ENCODE results near the gene RASGRF1.
A peak's percentile ranks its signal among the peaks of the same experiment; 100 is the strongest.

The RASGRF1 gene

GRCh38 chr15:78983146-78983918 lies 107.2 kb downstream of the RASGRF1 start:
- DNase-seq, result no peak

- no peak for DNase-seq
These were observed 107.8 kb downstream of the RASGRF1 start for GRCh38 chr15:78982736-78983135.

- no peak for DNase-seq
These were observed 108.9 kb downstream of the RASGRF1 start for GRCh38 chr15:78981532-78982313.

- peak; percentile 78 for DNase-seq
These were observed 110.9 kb downstream of the RASGRF1 start for GRCh38 chr15:78979456-78980320.

- DNase-seq, result no peak
These were observed 111.9 kb downstream of the RASGRF1 start for GRCh38 chr15:78978601-78979179.

- DNase-seq, result no peak
These were observed 112.8 kb downstream of the RASGRF1 start for GRCh38 chr15:78977591-78978347.

GRCh38 chr15:78977091-78977571 lies 113.4 kb downstream of the RASGRF1 start:
- no peak for DNase-seq

- DNase-seq, result no peak
These were observed 113.9 kb downstream of the RASGRF1 start for GRCh38 chr15:78976691-78977090.

- no peak for DNase-seq
These were observed 116.2 kb downstream of the RASGRF1 start for GRCh38 chr15:78974272-78974918.

- no peak for DNase-seq
These were observed 120.8 kb downstream of the RASGRF1 start for GRCh38 chr15:78969687-78970349.

GRCh38 chr15:78968539-78969271 lies 121.9 kb downstream of the RASGRF1 start:
- no peak for DNase-seq

GRCh38 chr15:78968114-78968513 lies 122.5 kb downstream of the RASGRF1 start:
- no peak for DNase-seq

- DNase-seq, result no peak
These were observed 130.3 kb downstream of the RASGRF1 start for GRCh38 chr15:78960308-78960707.

- no peak for DNase-seq
These were observed 131.2 kb downstream of the RASGRF1 start for GRCh38 chr15:78959360-78959759.

- no peak for DNase-seq
These were observed 133.0 kb downstream of the RASGRF1 start for GRCh38 chr15:78957416-78958093.

GRCh38 chr15:78956937-78957336 lies 133.6 kb downstream of the RASGRF1 start:
- DNase-seq, result no peak

GRCh38 chr15:78955355-78955754 lies 135.2 kb downstream of the RASGRF1 start:
- DNase-seq, result no peak

GRCh38 chr15:78951841-78952238 lies 138.7 kb downstream of the RASGRF1 start:
- no peak for DNase-seq
